ENCODE data around the gene DTX3. TPM values are rescaled to one million over a fixed set of nuclear protein-coding genes. Genes with fewer than 3 reads are reported as not detected.

DTX3 gene
- total RNA-seq, 1 donor from 2014 or later = 56.4 TPM

DNA sequence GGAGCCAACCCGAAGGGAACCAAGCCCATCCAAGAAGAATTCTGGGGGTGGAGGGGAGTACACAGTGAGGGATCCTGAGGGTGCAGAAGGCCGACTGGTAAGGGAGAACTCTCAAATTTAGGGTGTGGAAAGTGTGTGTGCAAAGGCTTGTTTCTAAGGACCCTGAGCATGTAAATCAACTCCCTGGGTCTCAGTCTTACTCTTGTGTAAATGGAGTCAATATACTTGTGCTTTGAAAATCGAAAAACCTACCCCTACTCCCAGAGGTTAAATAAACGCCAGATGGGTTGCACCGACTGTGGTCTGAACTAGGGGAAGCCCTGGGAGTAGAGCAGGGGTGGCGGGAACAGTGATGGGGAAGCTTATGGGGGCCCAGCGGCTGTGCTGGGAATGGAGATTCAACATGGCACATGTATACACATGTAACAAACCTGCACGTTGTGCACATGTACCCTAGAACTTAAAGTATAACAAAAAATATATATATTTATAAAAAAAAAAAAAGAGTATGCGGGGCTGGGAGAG lies 22.4 kb downstream of the DTX3 start:
- H3K36me3 Mint-ChIP-seq = peaks cover 9% of the 10 kb centered on the region
- H3K36me3 ChIP-seq = no peaks in the 10 kb centered on the region
- no peak overlapping the region for H3K4me2 ChIP-seq

DNA sequence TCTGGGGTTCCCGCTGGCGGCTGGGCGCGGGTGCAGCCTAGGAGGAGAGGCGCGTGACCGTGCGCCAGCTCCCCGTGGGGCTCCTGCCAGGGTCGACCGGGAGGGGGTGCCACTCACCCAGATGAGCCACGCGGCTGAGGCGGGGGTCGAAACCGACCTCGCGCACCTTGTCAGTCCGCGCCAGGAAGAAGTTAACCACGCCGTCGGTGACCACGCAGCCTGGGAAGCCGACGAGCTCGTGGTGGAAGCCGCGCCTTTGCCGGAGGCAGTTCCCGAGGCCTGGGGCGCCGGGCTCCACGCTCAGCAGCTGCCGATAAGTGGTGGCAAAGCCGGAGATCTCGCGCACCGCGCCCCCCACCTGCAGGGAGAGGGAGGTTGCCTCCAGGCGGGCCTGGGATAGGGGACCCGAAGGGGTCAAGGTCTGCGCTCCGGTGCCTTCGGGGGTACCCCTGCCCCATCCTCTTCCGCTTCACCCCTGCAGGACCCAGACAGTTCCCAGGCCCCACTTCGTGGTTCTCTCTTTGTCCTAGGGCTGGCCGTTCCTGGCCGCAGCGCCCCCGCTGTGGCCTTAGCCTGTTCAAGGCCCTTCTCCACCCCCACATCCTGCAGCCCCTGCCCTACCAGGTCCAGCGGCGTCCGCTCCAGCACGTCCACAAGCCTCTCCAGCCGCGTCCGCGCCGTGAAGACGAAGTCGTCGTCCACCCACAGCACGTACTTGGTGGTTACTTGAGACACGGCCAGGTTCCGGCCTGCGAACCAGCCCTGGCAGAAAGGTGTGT lies 23.1 kb downstream of the DTX3 start:
- Mint-ChIP-seq H3K27ac (no peak overlapping the region), H3K9me3 (peaks cover 4% of the 10 kb centered on the region), H3K4me1 (peaks cover 9% of the 10 kb centered on the region), H3K27me3 (ENCODE audit: insufficient read depth, low read depth) (peaks cover 34% of the 10 kb centered on the region), H3K4me3 (no peak overlapping the region), H3K36me3 (peaks cover 9% of the 10 kb centered on the region)
- no peaks in the 10 kb centered on the region for H3K36me3 ChIP-seq
- H3K9me3 ChIP-seq (ENCODE audit: low read depth) = no peaks in the 10 kb centered on the region
- H3K4me1 ChIP-seq = peaks cover 9% of the 10 kb centered on the region
- H3K27me3 ChIP-seq = peaks cover 100% of the 10 kb centered on the region
- H3K4me3 ChIP-seq = peak overlapping the region; percentile 29
- no peaks in the 10 kb centered on the region for H3K79me2 ChIP-seq (ENCODE audit: low read depth)
- peak; percentile 78 for TF ChIP-seq EZH2phosphoT487 (IDR thresholded peaks at IDR 0.05)
- peak; percentile 89 for TF ChIP-seq EZH2 (IDR thresholded peaks at IDR 0.05)
- TF ChIP-seq, protein P1, sequence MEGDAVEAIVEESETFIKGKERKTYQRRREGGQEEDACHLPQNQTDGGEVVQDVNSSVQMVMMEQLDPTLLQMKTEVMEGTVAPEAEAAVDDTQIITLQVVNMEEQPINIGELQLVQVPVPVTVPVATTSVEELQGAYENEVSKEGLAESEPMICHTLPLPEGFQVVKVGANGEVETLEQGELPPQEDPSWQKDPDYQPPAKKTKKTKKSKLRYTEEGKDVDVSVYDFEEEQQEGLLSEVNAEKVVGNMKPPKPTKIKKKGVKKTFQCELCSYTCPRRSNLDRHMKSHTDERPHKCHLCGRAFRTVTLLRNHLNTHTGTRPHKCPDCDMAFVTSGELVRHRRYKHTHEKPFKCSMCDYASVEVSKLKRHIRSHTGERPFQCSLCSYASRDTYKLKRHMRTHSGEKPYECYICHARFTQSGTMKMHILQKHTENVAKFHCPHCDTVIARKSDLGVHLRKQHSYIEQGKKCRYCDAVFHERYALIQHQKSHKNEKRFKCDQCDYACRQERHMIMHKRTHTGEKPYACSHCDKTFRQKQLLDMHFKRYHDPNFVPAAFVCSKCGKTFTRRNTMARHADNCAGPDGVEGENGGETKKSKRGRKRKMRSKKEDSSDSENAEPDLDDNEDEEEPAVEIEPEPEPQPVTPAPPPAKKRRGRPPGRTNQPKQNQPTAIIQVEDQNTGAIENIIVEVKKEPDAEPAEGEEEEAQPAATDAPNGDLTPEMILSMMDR (IDR thresholded peaks at IDR 0.05) = peak; percentile 33
- H3F3A ChIP-seq (ENCODE audit: low read depth) = peaks cover 7% of the 10 kb centered on the region
- peak overlapping the region; percentile 65 for H2AFZ ChIP-seq (replicated peaks)
- DNase-seq (ENCODE audit: low spot score) = peak; percentile 42
- no peak overlapping the region for H3K27ac ChIP-seq
- H3K4me2 ChIP-seq = peak overlapping the region; percentile 56
- H3K9ac ChIP-seq = no peak overlapping the region
- H4K20me1 ChIP-seq (ENCODE audit: low read depth) = peaks cover 25% of the 10 kb centered on the region

More for the DNA sequence above, 22.4 kb downstream of the DTX3 start:
- H3K4me1 Mint-ChIP-seq = peaks cover 13% of the 10 kb centered on the region
- H3K9me3 Mint-ChIP-seq = peaks cover 4% of the 10 kb centered on the region
- no peak overlapping the region for H3K4me3 Mint-ChIP-seq
- Histone ChIP-seq H3K4me1 (peaks cover 7% of the 10 kb centered on the region), H3K4me3 (no peak overlapping the region), H3K9me3 (ENCODE audit: low read depth) (no peaks in the 10 kb centered on the region), H3K9ac (no peak overlapping the region), H3F3A (ENCODE audit: low read depth) (peaks cover 2% of the 10 kb centered on the region), H4K20me1 (ENCODE audit: low read depth) (peaks cover 27% of the 10 kb centered on the region), H3K79me2 (ENCODE audit: low read depth) (no peaks in the 10 kb centered on the region), H3K27me3 (peaks cover 100% of the 10 kb centered on the region), H3K27ac (no peak overlapping the region), H2AFZ (replicated peaks) (no peak overlapping the region)
- no peak for DNase-seq (ENCODE audit: low spot score)
- TF ChIP-seq EZH2phosphoT487 (IDR thresholded peaks at IDR 0.05) (no peak), EZH2 (IDR thresholded peaks at IDR 0.05) (no peak)
- TF ChIP-seq, protein P1 (IDR thresholded peaks at IDR 0.05) = no peak
- peaks cover 37% of the 10 kb centered on the region for H3K27me3 Mint-ChIP-seq (ENCODE audit: insufficient read depth, low read depth)
- no peak overlapping the region for H3K27ac Mint-ChIP-seq

DNA sequence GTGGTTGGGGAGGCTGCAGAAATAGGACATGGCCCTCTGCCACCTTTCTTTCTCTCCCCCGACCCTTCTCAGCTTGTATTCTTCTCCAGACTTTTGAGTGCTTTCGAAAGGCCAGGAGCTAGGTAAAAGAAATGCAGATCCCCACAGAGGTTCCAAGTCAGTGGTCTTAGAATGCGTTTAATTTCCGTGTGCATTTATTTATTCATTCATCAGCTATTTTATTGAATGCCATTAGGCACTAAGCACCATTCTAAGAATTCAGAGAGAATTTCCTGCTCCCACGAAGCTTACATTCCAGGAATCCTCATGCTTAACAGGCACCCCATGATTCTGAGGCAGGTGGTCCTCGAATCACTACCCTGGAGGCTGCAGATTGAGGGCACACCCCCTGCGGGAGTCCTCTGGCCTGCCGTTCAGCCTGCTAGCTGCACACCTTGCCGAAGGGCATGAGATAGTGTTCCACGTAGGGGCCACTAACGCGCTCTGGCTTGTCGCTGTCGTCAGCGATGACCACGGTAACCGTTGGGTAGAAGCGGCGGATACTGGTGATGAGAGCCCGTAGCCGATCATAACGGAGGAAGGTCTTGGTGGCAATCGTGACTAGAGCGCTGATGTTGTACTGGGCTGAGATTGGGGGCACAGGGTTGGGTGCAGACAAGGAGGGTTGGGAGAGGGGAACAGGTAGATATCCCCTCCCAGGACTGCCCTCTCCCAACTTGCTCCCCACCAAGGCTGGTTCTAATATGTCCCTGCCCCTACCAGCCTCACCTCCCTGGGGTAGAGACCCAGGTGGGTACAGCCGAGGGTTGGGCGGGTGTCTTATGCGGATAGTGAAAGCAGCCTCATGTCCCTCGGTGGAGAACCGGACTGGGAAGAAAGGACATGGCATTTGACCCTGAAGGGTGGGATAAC lies 23.9 kb downstream of the DTX3 start:
- TF ChIP-seq EZH2 (IDR thresholded peaks at IDR 0.05) = no peak
- TF ChIP-seq EZH2phosphoT487 (IDR thresholded peaks at IDR 0.05) = no peak
- TF ChIP-seq, protein P1 (IDR thresholded peaks at IDR 0.05) = no peak
- peaks cover 100% of the 10 kb centered on the region for H3K27me3 ChIP-seq
- peak overlapping the region; percentile 65 for H2AFZ ChIP-seq (replicated peaks)
- H3K36me3 Mint-ChIP-seq = peaks cover 9% of the 10 kb centered on the region
- peak overlapping the region; percentile 56 for H3K4me2 ChIP-seq
- H3K27ac Mint-ChIP-seq = no peak overlapping the region
- H3K9me3 ChIP-seq (ENCODE audit: low read depth) = no peaks in the 10 kb centered on the region
- no peak overlapping the region for H3K4me3 Mint-ChIP-seq
- H3K27me3 Mint-ChIP-seq (ENCODE audit: insufficient read depth, low read depth) = peaks cover 35% of the 10 kb centered on the region
- peaks cover 4% of the 10 kb centered on the region for H3K9me3 Mint-ChIP-seq
- H4K20me1 ChIP-seq (ENCODE audit: low read depth) = peaks cover 25% of the 10 kb centered on the region
- H3K79me2 ChIP-seq (ENCODE audit: low read depth) = no peaks in the 10 kb centered on the region
- H3K4me3 ChIP-seq = peak overlapping the region; percentile 29
- DNase-seq (ENCODE audit: low spot score) = peak; percentile 3
- no peak overlapping the region for H3K9ac ChIP-seq
- H3K4me1 ChIP-seq = peaks cover 10% of the 10 kb centered on the region
- H3K36me3 ChIP-seq = no peaks in the 10 kb centered on the region
- no peak overlapping the region for H3K27ac ChIP-seq
- H3K4me1 Mint-ChIP-seq = peaks cover 11% of the 10 kb centered on the region
- H3F3A ChIP-seq (ENCODE audit: low read depth) = peaks cover 11% of the 10 kb centered on the region
